Keratinocyte (primary cell): ENCODE data around the gene CFAP57.

Experiments
- CTCF ChIP-seq, 3 experiments: IDR thresholded peaks in 1 of 3; conservative IDR thresholded peaks in 1 of 3; optimal IDR thresholded peaks in 1 of 3; 2 replicates in 2 of 3; 3 replicates in 1 of 3; pipeline versions ENCODE3 to v1.5.1; 2011; ENCODE audit warnings: low read length in 3 of 3, mild to moderate bottlenecking in 3 of 3, moderate library complexity in 2 of 3, control low read depth in 1 of 3, inconsistent platforms in 1 of 3; ENCODE audit not compliant: insufficient read depth in 2 of 3; ENCODE audit errors: extremely low read depth in 1 of 3
- EZH2 ChIP-seq: IDR thresholded peaks from one replicate; pipeline ENCODE4 v1.6.1; 2012; ENCODE audit warnings: inconsistent platforms, mild to moderate bottlenecking, low read length, moderate library complexity

GRCh38 chr1:43274804-43275180, 102.7 kb downstream of the CFAP57 start:
- TF ChIP-seq EZH2 = no peak
- no peak for TF ChIP-seq CTCF (optimal IDR thresholded peaks at IDR 0.05 in 1 of 3, IDR thresholded peaks at IDR 0.05 in 1 of 3, conservative IDR thresholded peaks at IDR 0.05 in 1 of 3; ENCODE audit: extremely low read depth in 1 of 3, insufficient read depth in 2 of 3, low read length in 3 of 3)
